Right lobe of liver (tissue), 4 donors: ENCODE results near the gene MCAT.

ENCODE experiments used
- CTCF ChIP-seq, 4 donors: fragments of 200-600 bp in 3 of 4; fragments of 450-650 bp in 1 of 4; IDR thresholded peaks; one replicate each; pipeline versions ENCODE4 v1.5.1 to v1.8.0; 2016 to 2022; ENCODE audit warnings: antibody characterized with exemption in 4 of 4, mild to moderate bottlenecking in 2 of 4
- POLR2A ChIP-seq: fragments of 450-650 bp; IDR thresholded peaks from one replicate; pipeline ENCODE4 v1.6.1; 2017; ENCODE audit warnings: antibody characterized with exemption, mild to moderate bottlenecking
- donor health status: DM: no; HTN: no; CAD: no.
- donor health status: DM: no; HTN: no; CAD: no.
- donor health status: DM: no; HTN: yes; CAD: no.

- TF ChIP-seq CTCF (IDR thresholded peaks at IDR 0.05) (no peak), POLR2A (no peak)
Observed at GRCh38 chr22:43101306-43101705, 41.9 kb downstream of the MCAT start.
